Posterior vena cava (tissue), 2 donors: ENCODE data around the gene PDCD4. TPM values are rescaled to one million over a fixed set of nuclear protein-coding genes. Genes with fewer than 3 reads are reported as not detected.

Experiments
- DNase-seq: peaks from one replicate; pipeline ENCODE4 v3.0.0-alpha.2; 2020; ENCODE audit warnings: low spot score
- intact Hi-C, 2 donors: fragments of 100-400 bp; cut with DNase I; formaldehyde crosslinking; loops; one replicate each; pipeline versions ENCODE4 v1.14.1 to v1.14.2; 2022 to 2023
- total RNA-seq, 2 donors: library from RNA; stranded (reverse); fragmentation: NEBNext Ultra II Directional; extraction: Animal tissue kit (Norgen Biotek cat#: 25700); gene quantifications; one replicate each; pipeline ENCODE4 v1.2.1, GENCODE V29; 2021
- donor health status: DM: yes; HTN: yes; CAD: no.
- donor health status: DM: yes; HTN: yes; CAD: no.

Gene PDCD4
- total RNA-seq, 2 donors from 2014 or later, result 54.9 to 55.0 TPM

DNA sequence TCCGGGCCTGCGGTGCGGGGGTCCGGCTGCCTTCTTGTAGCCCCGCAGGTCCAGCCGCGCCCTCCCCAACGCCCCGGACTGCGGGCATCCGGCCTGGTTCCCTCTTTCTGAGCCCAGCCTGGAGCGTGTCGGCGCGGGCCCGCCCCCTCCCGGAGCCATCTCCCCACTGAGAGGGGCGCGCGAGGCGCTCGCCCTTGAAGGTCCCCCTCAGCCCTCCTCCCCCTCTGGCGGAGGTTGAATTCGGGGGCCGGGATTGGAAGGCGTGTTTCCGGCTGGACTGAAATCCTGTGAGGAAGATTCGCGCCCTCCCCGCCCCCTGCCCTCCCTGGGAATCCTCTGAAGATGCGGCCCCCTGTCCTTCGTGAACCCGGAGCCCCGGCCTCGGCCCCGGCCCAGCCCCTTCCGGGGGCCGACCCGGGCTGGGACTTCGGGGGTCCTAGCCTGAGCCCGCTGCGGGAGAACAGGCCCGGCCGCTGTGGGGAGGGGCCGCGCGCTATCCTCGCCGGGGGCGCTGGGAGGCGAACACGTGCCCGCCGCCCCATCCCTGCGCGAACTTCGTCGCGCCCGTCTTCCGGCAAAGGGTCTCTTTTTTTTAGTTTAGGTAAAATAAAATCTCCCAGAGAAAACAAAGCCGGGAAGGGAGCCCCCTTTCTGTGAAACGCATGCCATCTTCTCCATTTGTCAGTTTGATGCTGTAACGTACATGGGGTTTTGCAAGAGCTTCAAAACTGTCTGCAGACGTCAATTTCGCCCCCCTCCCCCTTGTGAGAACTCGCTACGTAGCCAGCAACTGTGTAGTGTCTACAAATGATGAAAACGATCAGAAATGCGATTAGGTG is 636 bp downstream of the PDCD4 start:
- DNase-seq, result peak; percentile 93
- intact Hi-C loops, result loop anchor here in 1 of 2 donors (5.0 kb wide), 2 partner anchors 50 to 65 kb away; no protein-coding TSS in a partner anchor

DNA sequence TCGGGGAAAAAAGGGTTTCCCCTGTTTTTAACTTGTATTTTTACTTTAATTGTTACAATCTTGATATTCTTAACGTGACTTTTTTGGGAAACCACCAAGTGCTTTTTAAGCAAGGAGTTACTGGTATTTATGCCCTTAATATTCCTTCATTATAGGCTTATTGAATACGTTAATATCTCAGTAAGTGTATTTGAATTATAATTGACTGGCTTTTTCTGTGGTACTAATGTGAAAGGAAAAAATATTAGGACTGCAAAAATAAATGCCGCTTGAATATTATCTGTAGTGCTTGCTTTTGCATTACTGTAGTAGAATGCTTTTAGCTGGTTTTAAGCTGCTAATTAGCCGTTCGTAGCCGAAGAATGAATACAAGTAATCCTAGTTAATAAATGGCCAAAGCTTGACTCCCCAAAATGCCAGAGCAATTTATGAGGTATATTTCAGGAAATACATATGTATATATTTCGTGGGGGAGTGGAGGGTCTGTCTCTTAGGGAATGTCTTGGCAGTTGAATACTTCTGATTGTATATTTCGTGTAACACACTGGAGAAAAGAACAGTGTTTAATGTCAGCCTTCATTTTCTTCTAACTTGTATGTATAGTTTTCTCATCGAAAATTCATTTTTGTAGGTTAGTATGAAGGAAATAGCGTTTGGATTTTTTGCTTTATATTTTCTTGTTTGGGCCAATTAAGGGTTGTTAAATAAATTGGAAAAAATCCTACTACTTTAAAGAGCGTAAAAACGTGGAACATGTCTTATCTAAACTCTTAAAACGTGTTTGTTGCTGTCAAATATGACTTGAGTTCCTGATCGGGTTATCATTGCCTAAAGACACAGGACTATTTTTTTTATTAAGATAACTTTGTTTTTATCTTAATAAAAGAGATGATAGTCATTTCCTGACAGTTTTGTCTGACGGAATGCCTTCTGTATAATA is 1.5 kb downstream of the PDCD4 start:
- no peak for DNase-seq
- intact Hi-C loops, result loop anchor here in 1 of 2 donors (5.0 kb wide), 2 partner anchors 51 to 66 kb away; no protein-coding TSS in a partner anchor

DNA sequence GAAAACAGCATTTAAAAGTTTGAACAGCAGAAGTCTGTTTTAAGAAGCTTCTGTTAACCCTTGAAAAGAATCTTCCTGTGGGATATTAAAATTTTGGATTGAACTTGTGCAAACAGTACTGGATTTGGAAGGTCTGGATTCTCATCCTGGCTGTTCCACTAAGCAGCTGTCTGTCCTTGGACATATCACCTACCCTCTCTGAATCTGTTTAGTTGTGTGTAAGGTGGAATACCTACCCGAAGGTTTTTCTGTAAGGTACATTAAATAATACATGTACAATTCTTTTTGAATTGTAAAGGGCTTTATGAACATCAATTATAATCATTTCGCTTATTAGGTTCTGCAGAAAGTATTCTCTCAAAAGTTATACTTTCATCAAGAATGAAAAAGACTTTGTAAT is 2.2 kb downstream of the PDCD4 start:
- no peak for DNase-seq
- intact Hi-C loops, result loop anchor here in 1 of 2 donors (5.0 kb wide), 2 partner anchors 52 to 67 kb away; no protein-coding TSS in a partner anchor

DNA sequence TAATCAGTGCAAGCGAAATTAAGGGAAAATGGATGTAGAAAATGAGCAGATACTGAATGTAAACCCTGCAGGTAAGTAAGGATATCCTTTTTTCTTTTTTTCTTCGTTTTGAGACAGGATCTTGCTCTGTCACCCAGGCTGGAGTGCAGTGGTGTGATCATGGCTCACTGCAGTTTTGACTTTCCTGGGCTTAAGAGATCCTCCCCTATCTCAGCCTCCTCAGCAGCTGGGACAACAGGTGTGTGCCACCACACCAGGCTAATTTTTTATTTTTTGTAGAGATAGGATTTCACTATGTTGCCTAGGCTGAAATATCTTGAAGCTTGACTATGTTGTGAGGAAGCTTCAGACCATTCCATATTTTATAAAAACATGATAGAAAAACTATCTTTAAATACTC is 4.3 kb downstream of the PDCD4 start:
- intact Hi-C loops, result no loop called here
- DNase-seq, result no peak

DNA sequence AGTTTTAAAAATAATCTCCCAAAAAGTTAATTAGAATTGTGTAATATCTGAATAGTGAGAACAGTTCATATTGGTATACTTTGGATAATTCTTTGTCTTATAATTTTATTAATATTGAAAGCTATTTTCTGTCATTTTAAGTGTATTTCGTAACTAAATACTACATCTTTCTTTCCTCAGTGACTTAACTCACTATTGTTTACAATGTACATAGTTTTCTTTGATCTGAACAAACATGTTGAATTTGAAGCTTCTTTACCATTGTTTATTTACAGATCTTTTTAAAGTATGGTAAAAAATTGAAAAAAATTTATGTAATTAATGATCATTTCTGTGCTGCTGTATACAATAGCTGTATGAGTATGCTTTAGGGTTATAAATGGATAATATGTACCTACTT is 5.1 kb downstream of the PDCD4 start:
- intact Hi-C loops, result no loop called here

DNA sequence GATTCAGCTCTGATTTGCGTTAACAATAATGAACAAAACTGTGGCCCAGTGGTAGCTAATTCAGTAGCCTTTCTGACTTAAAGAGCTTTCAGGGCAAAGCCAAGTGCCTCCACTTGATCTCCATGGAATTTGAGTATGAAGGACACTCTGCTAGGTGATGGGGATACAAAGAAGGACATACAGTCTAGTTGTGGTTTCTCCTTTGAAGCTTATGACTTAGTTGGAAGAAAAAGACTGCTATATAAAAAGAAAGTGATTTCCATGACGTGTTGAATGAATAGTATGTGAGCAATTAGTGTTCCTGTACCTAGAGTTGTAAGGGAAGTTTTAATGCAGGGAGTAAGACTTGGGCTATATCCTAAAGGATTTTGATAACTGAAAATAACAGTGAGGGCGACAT is 8.3 kb downstream of the PDCD4 start:
- no peak for DNase-seq
- intact Hi-C loops, result no loop called here

More for the DNA sequence above, 5.1 kb downstream of the PDCD4 start:
- no peak for DNase-seq

DNA sequence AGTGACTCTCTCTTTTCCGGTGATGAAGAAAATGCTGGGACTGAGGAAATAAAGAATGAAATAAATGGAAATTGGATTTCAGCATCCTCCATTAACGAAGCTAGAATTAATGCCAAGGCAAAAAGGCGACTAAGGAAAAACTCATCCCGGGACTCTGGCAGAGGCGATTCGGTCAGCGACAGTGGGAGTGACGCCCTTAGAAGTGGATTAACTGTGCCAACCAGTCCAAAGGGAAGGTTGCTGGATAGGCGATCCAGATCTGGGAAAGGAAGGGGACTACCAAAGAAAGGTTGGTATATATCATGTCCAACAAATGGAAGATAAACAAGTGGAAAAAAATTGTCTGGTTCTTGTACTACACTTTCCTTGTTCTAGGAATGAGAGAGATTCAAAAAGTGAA is 9.5 kb downstream of the PDCD4 start:
- no peak for DNase-seq
- intact Hi-C loops, result no loop called here

DNA sequence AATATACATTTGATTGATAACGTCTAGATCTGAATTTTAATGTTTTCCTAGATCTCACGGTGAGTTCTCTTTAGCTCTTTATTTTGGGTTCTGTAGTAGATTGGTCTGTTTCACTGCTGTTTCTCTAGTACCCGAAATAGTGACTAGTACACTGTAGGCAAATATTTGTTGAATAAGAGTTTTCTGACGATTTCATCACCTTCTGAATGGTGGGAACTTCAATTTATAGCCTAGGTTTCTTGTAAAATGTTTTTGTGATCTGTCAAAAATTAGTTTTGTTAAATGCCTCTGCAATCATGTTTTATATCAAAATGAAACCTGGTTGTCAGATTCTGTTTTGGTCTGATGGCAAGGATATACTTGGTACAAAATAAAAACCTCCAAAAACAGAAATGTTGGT is 10.2 kb downstream of the PDCD4 start:
- intact Hi-C loops, result no loop called here
- DNase-seq, result no peak

DNA sequence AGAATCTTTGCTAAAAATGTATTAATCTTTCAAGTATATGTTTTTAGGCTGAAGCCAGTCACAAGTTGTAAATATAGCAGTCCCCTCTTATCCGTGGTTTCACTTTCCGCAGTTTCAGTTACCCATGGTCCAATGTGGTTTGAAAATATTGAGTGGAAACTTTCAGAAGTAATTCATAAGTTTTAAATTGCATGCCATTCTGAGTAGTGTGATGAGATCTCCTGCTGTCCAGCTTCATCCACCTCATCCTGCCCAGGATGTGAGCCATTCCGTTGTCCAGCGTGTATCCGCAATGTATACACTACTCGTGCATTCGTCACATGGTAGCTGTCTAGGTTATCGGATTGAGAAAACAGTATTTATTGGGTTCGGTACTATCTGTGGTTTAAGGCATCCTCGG is 12.2 kb downstream of the PDCD4 start:
- intact Hi-C loops, result no loop called here
- no peak for DNase-seq

DNA sequence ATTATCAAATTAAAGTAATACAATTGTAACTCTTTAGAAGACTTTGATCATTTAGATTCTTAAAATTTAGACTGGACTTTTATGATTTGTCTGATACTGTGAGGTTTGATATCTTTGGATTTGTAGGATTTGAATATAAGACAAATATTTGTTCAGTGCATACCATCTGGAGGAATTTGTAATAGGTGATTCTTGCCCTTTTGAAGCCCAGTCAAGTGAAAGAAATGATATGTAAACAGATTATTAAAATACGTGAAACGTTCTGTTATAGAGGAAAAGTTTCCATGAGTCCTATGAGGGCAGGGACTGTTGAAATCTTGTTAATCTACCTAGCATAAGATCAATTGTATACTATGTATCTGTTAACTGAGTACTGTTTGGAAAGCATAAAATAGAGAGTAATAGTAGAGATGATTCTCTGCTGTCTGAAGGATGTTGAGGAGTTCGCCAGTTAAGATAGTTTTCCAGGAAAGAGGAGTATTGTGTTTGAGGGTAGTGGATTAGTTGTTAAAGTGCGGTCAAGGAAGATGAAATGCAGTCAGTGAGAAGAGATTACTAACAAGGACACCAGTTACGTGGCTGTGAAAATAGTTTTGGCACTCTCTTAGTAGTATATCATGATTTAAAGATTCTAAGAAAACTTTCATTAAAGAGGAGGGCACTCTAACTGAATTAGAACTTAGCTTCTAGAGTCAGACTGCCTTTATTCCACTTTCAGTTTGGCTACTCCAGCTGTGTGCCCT is 14.4 kb downstream of the PDCD4 start:
- intact Hi-C loops, result no loop called here
- DNase-seq, result no peak

DNA sequence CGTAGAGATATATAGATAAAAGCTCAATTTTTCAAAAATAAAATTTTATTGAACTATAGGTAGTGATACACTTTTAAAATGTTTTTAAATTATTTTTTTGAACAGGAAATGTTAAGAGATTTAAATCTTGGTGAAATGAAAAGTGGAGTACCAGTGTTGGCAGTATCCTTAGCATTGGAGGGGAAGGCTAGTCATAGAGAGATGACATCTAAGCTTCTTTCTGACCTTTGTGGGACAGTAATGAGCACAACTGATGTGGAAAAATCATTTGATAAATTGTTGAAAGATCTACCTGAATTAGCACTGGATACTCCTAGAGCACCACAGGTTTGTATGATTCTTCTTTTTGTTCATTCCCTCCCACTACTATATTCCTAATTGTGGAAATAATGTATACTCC is 15.8 kb downstream of the PDCD4 start:
- DNase-seq, result no peak
- intact Hi-C loops, result no loop called here

DNA sequence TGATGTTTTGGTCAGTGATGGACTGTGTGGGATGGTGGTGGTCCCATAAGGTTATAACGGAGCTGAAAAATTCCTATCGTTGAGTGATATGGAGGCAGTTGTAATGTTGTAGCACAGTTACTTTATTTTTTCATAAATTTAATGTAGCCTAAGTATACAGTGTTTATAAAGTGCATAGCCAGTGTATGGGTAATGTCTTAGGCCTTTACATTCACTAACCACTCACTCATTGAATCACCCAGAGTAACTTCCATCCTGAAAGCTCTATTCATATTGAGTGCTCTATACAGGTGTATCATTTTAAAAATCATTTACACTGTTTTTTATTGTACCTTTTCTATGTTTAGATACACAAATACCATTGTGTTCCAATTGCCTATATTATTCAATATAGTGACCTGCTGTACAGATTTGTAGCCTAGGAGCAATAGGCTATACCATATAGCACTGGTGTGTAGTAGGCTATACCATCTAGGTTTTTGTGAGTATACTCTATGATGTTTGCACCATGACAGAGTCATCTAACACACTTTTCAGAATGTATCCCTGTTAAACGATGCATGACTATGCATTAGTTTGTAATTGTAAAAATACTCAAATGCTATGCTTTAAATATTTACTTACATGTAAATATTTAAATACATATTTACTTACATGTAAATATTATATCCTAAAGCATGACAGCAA is 21.0 kb downstream of the PDCD4 start:
- no peak for DNase-seq
- intact Hi-C loops, result loop anchor here (10.0 kb wide), 1 partner anchor 148 kb away; no protein-coding TSS in a partner anchor

DNA sequence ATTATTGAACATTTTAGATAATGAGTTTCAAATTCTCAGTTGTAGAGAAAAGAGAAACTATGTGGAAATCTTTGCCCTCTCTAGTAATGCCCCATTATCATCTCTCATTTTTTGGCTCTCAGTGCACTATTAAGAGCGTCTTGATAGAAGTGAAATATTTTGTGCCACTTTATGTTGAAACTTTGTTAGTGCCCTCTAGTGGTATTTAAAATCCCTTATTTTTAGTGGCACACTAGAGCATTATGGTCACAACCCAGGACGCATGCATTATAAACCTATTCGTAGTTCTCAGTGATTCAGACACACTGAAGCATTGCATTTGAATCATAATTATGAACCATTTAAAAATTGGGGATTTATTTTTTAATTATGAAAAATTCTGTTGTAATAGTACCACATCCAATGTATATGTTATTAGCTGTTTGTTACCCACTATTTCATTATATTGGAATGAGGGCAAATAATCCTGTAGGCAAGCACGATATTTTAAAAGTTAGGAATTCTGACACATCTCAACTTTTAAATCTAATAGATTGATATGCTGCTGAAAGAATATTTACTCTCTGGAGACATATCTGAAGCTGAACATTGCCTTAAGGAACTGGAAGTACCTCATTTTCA is 21.9 kb downstream of the PDCD4 start:
- intact Hi-C loops, result loop anchor here (10.0 kb wide), 1 partner anchor 149 kb away; no protein-coding TSS in a partner anchor
- DNase-seq, result no peak

DNA sequence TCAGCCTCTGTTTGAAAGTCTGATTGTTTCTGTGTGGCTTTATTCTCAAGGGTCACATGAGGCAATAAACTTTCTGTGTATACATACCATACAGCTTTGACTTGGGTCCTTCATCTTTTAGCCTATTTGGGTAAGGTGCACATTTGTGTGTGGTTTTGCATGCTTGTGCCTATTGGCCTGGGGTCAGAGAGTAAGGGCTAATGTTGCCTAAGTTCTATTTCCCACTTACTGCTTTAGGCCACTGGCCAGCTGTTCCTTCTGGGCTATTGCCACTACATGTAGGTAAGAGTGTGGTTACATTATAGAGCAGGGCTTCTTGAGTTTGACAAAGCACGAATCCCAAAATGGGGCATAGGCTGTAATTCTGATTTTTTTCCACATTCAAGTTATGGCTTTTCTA is 25.5 kb downstream of the PDCD4 start:
- no peak for DNase-seq
- intact Hi-C loops, result loop anchor here (5.0 to 10.0 kb wide), 3 partner anchors 90 to 152 kb away; no protein-coding TSS in a partner anchor

DNA sequence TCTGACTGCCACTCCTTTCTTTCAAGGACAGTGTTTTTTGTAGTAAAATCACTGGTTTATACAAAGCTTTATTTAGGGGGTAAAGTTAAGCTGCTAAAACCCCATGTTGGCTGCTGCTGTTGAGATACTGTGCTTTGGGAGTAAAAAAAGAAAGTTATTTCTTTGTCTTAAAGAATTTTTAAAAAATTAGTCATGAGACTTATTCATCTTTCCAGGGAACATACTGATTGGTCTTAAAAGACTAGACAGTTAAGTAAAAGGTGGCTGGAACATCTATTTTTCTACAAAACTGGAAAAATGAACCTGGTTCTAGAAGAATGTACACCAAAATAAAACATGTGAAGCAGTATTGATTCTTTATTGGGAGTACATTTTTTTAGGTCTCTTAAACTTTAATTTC is 26.7 kb downstream of the PDCD4 start:
- intact Hi-C loops, result loop anchor here (5.0 to 10.0 kb wide), 3 partner anchors 91 to 154 kb away; no protein-coding TSS in a partner anchor
- DNase-seq, result no peak

DNA sequence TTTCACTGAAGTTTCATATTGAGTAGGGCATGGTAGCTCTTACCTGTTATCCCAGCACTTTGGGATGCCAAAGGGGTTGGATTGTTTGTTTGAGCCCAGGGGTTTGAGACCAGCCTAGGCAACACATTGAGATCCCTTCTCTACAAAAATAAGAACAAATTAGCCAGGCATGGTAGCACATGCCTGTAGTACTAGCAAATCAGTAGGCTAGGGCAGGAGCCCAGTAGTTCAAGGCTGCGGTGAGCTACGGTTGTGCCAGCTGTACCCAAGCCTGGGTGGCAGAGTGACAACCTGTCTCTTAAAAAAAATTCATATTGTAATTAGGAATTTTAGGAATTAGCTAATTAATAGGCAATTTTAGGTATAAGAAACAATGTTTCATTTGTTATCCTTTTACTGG is 29.3 kb downstream of the PDCD4 start:
- no peak for DNase-seq
- intact Hi-C loops, result no loop called here

DNA sequence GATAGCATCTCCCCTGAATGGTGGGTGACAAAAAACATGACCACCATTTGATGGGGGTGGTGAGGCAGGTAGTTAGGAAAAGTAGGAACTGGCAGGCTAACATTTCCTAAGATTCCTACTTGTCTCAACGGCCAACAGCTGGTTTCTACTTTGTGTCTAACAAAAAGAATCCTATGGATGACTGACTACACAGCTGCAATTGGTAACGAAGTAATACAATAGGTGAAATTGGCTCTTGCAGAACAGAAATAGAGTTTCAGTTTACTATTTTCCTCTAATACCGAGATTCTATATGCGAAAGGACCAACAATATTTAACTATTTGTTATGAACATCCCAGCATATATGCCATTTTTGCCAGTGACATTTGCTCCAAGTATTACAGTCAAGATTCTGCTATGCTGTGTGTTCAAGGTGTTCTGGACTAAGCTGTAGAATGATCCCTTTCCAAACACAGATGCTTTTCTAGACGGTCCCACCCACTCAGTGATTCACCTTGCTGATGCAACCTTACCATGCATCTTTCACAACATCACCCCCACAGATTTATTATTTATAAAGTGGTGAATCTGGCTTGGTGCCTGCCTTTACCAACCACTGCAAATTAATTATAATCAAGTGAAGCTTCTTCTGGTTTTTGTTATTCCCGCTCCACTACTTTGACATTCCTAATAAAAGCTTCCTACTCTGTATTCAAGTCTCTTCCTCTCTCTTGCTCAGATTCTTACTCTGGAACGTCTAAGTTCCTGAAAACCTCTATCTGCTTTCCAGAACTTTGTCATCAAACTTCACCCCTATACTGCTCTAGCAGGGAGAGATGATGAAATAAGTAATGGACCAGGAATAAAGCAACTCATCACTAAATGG is 30.5 kb downstream of the PDCD4 start:
- no peak for DNase-seq
- intact Hi-C loops, result no loop called here
